HG03575 (cell line): Measurements from ENCODE around the gene ASB12.

Source experiments
- ATAC-seq: cut with Tn5 transposase; IDR thresholded peaks from one replicate; pipeline ENCODE4 v1.9.1; 2021; ENCODE audit not compliant: unreplicated experiment, insufficient number of reproducible peaks, low FRiP score; ENCODE audit errors: extremely low read depth

The ASB12 gene

GRCh38 chrX:64190136-64190740 lies 40.2 kb downstream of the ASB12 start:
- ATAC-seq, result no peak

DNA sequence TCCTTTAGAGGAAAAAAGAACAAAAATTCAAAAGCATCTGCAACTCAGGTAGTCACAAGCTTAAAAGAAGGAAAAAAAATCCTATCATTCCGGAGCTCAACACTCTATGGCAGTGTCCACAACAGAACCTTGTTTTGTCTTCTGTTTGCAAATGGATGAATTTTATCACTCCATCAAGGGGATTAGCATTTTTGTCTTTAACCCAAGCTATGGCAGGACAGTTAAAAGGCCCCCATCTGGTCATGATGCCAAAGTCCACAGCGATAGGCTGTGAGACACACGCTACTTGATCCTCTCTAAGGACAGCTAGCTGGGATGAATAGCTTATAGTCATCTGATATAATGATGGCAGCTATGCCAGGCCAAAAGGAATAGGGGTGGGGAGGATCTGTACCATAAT lies 41.5 kb downstream of the ASB12 start:
- no peak for ATAC-seq

- ATAC-seq, result no peak
Measured at GRCh38 chrX:64187762-64188150, 42.7 kb downstream of the ASB12 start.

DNA sequence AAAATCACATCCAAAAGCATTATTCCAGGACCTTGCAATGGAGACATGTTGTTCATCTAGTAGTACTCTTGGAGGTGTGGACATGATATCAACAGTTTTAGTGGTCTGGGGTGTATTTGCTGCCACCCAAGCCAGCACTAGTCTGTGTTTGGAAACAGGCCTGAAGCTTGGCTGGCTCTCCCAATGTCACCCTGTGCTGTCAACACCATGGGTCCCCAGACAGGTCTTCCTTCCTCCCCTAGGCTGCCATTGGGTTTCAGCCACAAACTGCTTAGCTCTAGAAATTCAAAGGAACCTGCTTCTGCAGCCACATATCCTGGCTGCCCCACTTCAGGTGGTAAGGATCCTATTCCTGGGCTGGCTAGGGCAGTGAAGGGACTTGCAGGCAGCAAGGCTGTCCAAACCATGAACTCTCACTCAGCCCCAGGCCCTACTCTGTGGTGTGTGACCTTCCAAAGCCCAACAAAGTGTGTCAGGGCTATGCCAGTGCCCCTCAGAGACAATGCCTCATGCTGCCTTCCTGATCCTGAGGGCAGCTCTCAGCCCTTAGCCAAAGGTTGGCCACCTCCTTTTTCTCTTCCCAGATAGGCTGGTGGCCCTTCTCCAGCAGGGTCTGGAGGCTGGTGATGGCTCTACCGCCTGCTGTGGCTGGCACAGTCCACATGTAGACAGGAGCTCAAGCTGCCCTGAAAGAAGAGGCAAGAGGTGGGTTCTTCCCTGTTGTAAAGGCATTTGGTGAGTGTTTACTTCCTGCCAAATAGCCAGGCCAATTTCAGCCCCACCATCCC lies 43.2 kb downstream of the ASB12 start:
- ATAC-seq, result no peak

DNA sequence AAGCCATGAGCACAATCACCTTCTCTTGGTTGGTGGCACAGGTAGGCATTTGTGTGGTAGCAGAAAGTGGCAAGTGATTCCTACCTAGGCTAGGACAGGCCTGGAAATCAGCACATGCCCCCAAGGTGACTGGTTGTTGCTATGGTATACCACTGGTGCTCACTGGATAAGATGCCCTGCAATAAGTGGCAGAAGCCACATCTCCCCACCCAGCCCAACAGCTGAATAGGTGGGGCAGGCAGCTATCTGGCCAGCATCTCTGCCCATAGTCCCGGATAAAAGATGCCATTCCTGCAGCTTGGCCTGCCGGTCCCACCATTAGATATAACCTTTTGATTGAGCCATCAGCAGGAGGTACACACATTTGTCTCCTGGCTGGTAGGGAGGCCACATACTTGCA lies 46.0 kb downstream of the ASB12 start:
- no peak for ATAC-seq

DNA sequence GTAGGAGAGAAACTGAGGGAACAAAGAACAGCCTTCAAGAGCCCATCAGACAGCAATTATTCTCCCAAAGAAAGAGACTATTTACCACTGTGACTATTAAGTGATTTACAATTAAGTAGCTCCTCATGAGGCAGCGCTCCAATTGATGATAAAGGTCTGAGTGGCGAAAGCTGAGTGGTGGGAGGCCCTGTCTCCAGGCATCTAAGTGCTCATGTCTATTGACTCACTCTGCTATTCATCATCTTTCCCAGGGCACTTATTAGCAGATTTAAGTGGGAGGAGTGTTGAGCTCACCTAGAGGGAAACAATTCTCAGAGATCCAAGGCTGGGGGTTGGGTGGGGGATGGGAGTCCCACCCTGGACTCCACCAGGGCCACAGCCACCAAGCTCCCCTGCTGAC lies 48.2 kb downstream of the ASB12 start:
- ATAC-seq, result no peak

- ATAC-seq, result no peak
Measured at GRCh38 chrX:64176876-64177275, 53.5 kb downstream of the ASB12 start.
